BLaER1 (cell line): ENCODE data around the gene CYB561A3.

Experiments
- H3K27ac ChIP-seq: shearing (Covaris generic); formaldehyde crosslinking; 2 replicates; pipeline ENCODE4 v1.8.1; 2022
- H3K27me3 ChIP-seq: shearing (Covaris generic); formaldehyde crosslinking; 2 replicates; pipeline ENCODE4 v1.8.1; 2022
- H3K36me3 ChIP-seq: shearing (Covaris generic); formaldehyde crosslinking; 2 replicates; pipeline ENCODE4 v1.8.1; 2022
- H3K4me1 ChIP-seq: shearing (Covaris generic); formaldehyde crosslinking; 2 replicates; pipeline ENCODE4 v1.8.1; 2022
- H3K4me2 ChIP-seq: shearing (Covaris generic); formaldehyde crosslinking; 2 replicates; pipeline ENCODE4 v1.8.1; 2022
- H3K4me3 ChIP-seq: shearing (Covaris generic); formaldehyde crosslinking; 2 replicates; pipeline ENCODE4 v1.8.1; 2022
- H3K9ac ChIP-seq: shearing (Covaris generic); formaldehyde crosslinking; 2 replicates; pipeline ENCODE4 v1.8.1; 2022
- H3K9me3 ChIP-seq: shearing (Covaris generic); formaldehyde crosslinking; 2 replicates; pipeline ENCODE4 v1.8.1; 2022
- H4K20me1 ChIP-seq: shearing (Covaris generic); formaldehyde crosslinking; 2 replicates; pipeline ENCODE4 v1.8.1; 2022
- Cebpa-rat ChIP-seq: shearing (Covaris generic); IDR thresholded peaks from 2 replicates; pipeline ENCODE4 v1.8.1; 2022

CYB561A3 gene

DNA sequence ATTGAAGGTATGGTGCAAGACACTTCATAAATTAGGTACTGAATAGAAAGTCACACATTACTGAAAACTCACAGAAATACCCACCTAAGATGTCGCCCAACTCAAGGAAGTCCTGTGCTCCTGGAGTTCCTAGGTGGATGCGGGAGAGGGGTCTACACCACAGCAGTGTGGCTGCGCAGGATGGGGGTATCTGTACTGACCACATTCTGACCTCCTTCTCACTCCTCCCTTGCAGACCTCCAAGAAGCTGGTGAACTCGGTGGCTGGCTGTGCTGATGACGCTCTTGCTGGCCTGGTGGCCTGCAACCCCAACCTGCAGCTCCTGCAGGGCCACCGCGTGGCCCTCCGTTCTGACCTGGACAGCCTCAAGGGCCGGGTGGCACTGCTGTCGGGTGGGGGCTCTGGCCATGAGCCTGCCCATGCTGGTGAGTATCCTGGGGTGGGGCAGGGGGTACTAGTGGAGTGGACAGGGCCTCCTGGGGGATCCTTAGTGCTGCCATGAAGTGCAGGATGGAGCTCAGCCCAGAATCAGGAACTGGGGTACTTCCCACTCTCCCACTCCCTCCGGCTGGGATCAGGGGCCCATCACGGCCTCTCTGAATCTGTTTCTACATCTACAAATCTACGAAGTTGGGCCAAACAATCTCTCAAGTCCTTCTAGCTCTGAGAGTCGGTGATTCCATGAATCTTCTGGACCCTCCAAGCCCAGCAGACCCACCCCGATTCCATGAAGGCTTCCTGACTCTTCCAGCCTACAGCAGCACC, 23.8 kb downstream of the CYB561A3 start:
- no peaks in the 10 kb centered on the region for H3K9me3 ChIP-seq
- H3K27ac ChIP-seq = no peak overlapping the region
- peaks cover 41% of the 10 kb centered on the region for H3K4me1 ChIP-seq
- peaks cover 41% of the 10 kb centered on the region for H3K36me3 ChIP-seq
- H3K4me2 ChIP-seq = no peak overlapping the region
- no peak for TF ChIP-seq Cebpa-rat
- H3K9ac ChIP-seq = no peak overlapping the region
- no peaks in the 10 kb centered on the region for H3K27me3 ChIP-seq
- no peak overlapping the region for H3K4me3 ChIP-seq
- no peaks in the 10 kb centered on the region for H4K20me1 ChIP-seq

DNA sequence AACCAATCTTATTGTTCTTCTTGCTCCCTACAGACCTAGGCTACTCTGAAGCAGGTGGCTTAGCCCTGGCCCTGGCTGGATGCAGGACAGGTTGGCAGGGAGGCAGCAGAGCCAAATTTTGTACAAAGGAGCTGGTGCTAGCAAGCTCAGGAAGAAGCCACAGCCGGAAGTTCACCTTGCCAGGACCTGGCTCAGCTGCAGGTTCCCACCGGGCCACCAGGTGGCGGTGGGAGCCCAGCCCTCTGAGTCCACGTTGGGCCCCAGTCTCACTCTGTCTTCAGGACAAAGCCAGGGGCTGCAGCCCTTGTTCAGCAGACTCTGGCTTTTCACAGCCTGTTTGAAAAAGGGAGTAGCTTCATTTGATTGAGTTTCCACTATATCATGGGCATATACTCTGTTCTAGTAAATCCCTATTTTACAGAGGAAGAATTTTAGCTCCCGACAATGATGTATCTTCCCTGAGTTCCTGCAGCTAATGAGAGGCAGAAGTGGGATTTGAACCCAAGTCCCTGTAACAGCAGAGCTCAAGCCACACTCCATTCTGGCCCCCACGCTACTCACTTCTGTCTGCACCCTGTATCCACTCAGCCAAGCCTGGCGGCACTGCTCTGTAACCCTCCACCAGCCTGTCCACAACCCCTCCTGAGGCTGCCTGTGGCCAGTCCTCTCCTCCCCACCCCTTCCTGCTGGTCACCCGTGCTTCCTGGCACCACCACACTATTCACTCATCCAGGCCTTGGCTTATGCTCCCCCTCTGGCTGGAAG, 25.3 kb downstream of the CYB561A3 start:
- Histone ChIP-seq H3K9me3 (no peaks in the 10 kb centered on the region), H3K4me3 (no peak overlapping the region), H3K27me3 (no peaks in the 10 kb centered on the region), H3K27ac (peak overlapping the region; percentile 68), H4K20me1 (peaks cover 13% of the 10 kb centered on the region), H3K4me2 (peak overlapping the region; percentile 19), H3K9ac (0 out of 2 replicates have a peak overlapping the region, but pooled peaks have one; percentile 6), H3K36me3 (peaks cover 26% of the 10 kb centered on the region; the same call in 1 of the 2 replicates), H3K4me1 (peaks cover 50% of the 10 kb centered on the region)
- no peak for TF ChIP-seq Cebpa-rat

DNA sequence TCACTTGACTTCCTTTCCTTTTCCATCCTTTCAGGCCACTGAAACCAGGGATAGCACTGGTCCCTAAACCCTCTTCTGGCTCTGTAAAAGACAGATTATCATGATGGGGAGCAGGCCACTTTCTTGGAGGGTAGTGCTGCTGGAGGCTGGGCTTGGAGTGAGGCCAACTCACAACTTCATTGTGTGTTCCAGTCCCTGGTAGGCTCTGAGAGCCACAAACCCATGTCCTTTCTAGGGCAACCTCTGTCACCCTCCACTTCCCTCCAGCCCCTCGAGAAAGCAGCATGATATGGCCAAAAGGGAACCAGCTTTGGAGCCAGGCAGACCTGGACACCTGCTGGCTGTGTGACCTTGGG, 26.3 kb downstream of the CYB561A3 start:
- H4K20me1 ChIP-seq = peaks cover 23% of the 10 kb centered on the region
- no peak overlapping the region for H3K4me3 ChIP-seq
- no peaks in the 10 kb centered on the region for H3K9me3 ChIP-seq
- H3K27me3 ChIP-seq = no peaks in the 10 kb centered on the region
- TF ChIP-seq Cebpa-rat = no peak
- peak overlapping the region; percentile 95; the same call in 1 of the 2 replicates for H3K27ac ChIP-seq
- no peak overlapping the region for H3K4me2 ChIP-seq
- peaks cover 58% of the 10 kb centered on the region for H3K4me1 ChIP-seq
- peaks cover 28% of the 10 kb centered on the region for H3K36me3 ChIP-seq
- H3K9ac ChIP-seq = no peak overlapping the region; the same call in 1 of the 2 replicates

DNA sequence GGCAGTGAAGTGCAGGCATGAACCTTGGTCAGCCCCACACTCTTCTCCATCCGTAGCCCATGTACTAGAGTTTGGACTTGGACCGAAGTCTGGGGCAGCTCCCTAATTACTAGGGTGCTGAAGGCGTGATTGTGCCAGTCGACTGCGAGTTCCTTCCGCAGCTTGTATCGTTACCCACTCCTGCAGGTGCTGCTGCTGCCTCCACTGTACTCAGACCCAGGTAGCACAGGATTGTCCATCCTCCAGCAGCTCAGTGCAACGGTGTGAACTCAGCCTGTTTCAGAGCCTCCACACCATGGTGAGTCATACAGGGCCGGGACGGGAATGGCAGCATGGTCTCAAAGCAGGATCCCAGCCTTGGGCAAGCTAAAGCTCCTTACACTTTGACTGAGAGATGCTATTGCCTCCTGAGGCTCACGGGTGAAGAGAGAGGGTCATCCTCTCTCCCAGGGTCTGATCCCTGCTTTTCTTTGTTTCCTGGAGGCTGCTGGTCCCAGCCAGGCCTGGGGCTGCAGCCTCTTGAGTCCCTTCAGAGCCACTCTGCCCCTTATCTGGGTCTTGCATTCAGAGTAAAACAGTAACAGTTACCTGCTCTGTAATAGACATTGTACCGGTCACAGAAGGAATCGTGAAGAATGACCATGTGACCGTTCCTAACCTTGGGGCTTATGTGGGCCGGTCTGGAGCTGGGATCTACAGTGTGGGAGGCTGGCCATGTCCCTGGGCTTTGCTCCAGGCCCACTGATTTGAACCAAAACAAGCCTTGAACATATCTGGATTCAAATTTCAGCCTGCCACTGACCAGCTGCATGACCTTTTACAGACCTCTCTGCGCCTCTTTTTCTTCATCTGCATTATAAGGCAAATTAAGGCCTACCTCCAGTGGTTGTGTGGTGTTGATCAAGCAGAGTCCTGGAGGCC, 27.0 kb downstream of the CYB561A3 start:
- H3K27ac ChIP-seq = peak overlapping the region; percentile 95
- no peak for TF ChIP-seq Cebpa-rat
- H3K36me3 ChIP-seq = peaks cover 34% of the 10 kb centered on the region
- H3K4me1 ChIP-seq = peaks cover 58% of the 10 kb centered on the region
- no peaks in the 10 kb centered on the region for H3K27me3 ChIP-seq
- H3K9me3 ChIP-seq = no peaks in the 10 kb centered on the region
- peaks cover 30% of the 10 kb centered on the region for H4K20me1 ChIP-seq
- peak overlapping the region; percentile 85 for H3K4me2 ChIP-seq
- H3K9ac ChIP-seq = peak overlapping the region; percentile 97; the same call in 1 of the 2 replicates
- no peak overlapping the region for H3K4me3 ChIP-seq

DNA sequence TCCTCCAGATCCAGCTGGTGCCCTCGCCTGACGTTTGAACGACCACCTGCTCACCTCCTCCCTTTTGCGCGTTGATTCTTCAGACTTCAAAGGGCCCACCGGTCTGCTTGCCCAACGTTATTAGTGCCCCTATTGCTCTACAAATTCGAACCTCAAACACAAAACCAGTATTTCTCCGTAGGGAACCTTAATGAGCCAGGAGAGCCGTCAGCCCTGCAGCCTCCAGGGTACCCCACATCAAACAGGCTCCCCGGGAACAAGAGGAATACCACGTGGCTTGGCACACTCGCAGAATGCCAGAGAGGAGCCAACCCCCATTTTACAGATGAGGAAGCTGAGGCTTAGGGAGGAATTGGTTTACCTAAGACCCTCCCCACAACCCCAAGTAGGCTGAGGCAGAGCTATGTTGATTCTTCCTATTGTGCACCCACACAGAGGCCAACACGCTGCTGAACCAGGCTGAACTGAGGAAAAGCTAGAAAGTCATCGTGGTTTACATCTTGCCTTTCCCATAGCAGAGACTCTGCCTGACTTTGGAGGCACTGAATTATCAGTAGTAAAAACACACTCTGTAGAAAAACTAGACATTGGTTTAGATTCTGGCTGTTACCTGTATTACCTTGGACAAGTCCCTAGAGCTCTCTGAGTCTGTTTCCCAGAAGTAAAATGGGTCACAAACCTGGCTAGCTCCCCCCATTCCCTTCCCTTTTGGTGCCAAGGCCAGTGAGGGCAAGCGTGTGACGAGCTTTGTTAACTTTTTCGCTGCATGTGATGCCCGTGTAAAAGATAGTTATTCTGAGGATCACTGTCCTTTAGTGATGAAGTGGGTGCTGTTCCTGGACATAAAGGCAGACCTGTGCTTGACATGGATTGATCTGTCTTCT, 27.9 kb downstream of the CYB561A3 start:
- Histone ChIP-seq H3K4me3 (peak overlapping the region; percentile 91), H3K4me1 (peaks cover 55% of the 10 kb centered on the region), H3K9ac (peak overlapping the region; percentile 97), H3K27ac (peak overlapping the region; percentile 95), H4K20me1 (peaks cover 39% of the 10 kb centered on the region), H3K4me2 (peak overlapping the region; percentile 85), H3K27me3 (no peaks in the 10 kb centered on the region), H3K9me3 (no peaks in the 10 kb centered on the region), H3K36me3 (peaks cover 34% of the 10 kb centered on the region)
- no peak for TF ChIP-seq Cebpa-rat

DNA sequence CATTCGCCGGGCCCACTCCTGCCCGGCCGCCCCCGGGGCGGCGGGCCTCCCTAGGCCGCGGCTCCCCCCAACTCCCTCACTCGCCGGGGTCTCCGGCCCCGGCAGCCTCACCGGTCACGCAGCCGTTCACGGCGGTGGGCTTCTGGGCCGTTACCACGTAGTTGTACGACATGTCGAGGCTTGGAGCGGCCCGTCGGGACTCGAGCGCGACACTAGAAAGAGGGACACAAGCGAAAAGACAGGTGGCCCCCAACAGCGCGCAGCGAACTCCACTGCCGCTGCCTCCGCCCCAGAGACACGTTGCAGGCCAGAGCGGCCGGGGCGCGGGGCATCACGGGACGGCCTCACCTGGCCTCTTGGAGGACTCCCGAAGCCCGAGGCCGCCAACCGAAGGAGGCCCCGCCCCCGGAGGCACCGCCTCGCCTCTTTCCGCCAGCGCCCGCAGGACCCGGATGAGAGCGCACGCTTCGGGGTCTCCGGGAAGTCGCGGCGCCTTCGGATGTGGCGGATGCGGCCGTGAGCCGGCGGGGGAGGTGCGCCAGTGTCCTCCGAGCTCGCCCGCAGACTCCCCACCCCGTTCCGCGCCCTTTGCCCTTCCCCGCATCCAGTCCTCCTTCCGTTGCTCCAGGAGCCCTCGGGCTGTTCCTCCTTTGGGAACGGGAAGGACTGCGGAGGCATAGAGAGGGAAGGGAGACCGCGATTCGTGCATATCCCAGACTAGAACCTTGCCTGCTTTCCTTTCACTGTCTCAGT, 28.7 kb downstream of the CYB561A3 start, which contains the start of the genes DDB1 and TKFC:
TSS of gene DDB1 (minus strand) at position 309 of the 753 bp plus-strand sequence. CDS start at position 172, 137 bp downstream.
TSS of gene TKFC (plus strand) at position 432 of the 753 bp plus-strand sequence. CDS start 1,501 bp downstream, outside the sequence.
- H3K9ac ChIP-seq = peak within 1 kb of the TSS; percentile 97
- H3K9me3 ChIP-seq = no peaks in the 10 kb centered on the region
- H4K20me1 ChIP-seq = peaks cover 47% of the 10 kb centered on the region
- peaks cover 34% of the 10 kb centered on the region for H3K36me3 ChIP-seq
- H3K27me3 ChIP-seq = no peaks in the 10 kb centered on the region
- peak within 1 kb of the TSS; percentile 91 for H3K4me3 ChIP-seq
- H3K27ac ChIP-seq = peak within 1 kb of the TSS; percentile 95
- H3K4me1 ChIP-seq = peaks cover 51% of the 10 kb centered on the region
- no peak for TF ChIP-seq Cebpa-rat
- peak within 1 kb of the TSS; percentile 85 for H3K4me2 ChIP-seq

DNA sequence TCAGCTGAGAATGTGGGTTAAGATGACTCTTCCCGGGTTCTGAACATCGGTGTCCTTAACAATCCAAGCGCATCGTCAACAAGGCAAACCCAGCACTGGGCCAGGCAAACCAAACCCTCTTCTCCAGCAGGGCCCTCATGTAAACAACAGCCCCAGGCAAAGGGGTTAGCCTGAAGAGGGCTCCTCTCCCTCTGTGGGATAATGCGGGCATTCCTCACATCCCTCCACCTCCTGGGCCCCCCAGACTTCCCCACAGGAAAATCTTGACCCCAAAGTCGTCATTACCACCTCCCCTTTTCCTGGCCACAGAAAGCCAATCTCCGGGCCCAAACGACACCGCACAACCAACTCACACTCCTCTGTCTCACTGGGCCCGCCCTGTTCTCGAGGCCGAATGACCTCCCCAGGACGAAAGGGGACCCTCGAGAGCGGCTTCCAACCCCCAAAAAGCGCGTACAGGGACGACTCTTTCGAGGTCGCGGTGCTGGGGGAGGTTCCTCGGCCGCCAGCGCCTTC, 29.3 kb downstream of the CYB561A3 start:
- no peak for TF ChIP-seq Cebpa-rat
- Histone ChIP-seq H3K4me1 (peaks cover 51% of the 10 kb centered on the region), H3K4me2 (peak overlapping the region; percentile 85), H3K27me3 (no peaks in the 10 kb centered on the region), H3K9ac (peak overlapping the region; percentile 97), H3K4me3 (peak overlapping the region; percentile 91), H4K20me1 (peaks cover 53% of the 10 kb centered on the region), H3K9me3 (no peaks in the 10 kb centered on the region), H3K27ac (peak overlapping the region; percentile 95), H3K36me3 (peaks cover 39% of the 10 kb centered on the region)

DNA sequence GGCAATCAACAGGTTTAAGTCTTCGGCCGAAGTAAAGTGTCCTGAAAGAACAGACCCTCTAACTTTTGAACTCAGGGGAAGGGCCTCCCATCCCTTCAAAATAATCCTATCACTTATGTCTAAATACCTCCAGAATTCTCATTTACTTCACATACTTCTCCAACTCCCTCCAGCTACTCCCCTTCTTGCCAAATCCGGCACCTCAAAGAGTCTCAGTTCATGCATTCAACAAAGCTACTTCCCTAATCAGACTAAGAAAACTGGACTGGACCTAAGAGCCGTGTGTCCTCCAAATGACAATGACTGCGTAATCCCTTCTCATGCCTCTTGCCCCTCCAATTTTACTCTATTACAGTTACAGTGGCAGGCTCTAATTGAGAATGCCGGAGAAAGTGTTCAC, 30.0 kb downstream of the CYB561A3 start:
- peaks cover 48% of the 10 kb centered on the region for H3K4me1 ChIP-seq
- H3K27me3 ChIP-seq = no peaks in the 10 kb centered on the region
- no peak overlapping the region; the same call in 1 of the 2 replicates for H3K27ac ChIP-seq
- TF ChIP-seq Cebpa-rat = no peak
- H3K4me2 ChIP-seq = peak overlapping the region; percentile 85
- no peaks in the 10 kb centered on the region for H3K9me3 ChIP-seq
- peak overlapping the region; percentile 97 for H3K9ac ChIP-seq
- H3K4me3 ChIP-seq = peak overlapping the region; percentile 91
- peaks cover 45% of the 10 kb centered on the region for H3K36me3 ChIP-seq
- peaks cover 60% of the 10 kb centered on the region for H4K20me1 ChIP-seq
